ENCODE data around the gene KSR1.
"Not testable (repeated sequence)": the region's sequence is repeated elsewhere in the genome, so short reads cannot be mapped to it uniquely, and the experiment has no call there.

Gene KSR1

DNA sequence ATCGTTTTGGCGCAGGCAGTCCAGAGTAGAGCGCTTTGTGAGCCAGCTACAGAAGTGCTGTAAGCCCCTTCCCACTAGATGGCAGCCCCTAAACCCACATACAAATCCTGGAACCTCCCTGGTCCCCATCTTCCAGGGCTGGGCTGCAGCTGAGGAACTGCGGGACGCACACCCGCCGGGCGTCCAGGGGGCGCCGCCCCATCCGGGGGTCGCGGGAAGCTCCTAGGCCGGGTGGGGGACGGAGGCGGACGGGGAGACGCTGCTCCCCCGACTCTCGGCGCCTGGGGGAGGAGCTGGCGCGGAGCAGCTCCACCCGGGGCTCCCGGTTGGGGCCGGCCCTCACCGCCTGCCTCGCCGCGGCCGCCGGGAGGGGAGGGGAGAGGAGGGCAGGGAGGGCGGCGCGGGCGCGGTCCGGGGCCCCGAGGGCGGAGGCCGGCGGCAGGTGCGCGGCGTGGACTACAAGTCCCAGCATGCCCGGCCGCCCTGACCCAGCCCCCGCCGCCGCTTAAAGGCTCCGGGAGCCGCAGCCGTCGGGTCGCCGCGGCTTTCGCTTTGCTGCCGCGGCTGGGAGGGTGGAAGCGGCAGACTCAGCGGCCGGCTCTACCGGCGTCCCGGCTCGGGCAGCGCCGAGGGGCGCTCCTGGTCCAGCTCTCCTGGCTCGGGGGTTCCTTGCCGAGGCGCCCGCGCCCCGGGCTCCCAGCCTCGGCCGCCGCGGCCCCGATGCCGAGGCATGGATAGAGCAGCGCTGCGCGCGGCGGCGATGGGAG lies at the start of gene KSR1:
Gene KSR1 (plus strand): TSS at position 535 of the 767 bp plus-strand sequence. CDS start 196 bp downstream, at position 731.
- H3K27ac Mint-ChIP-seq = peak within 1 kb of the TSS; percentile 91
- H3K27me3 Mint-ChIP-seq = no peaks in the 10 kb centered on the region
- peaks cover 54% of the 10 kb centered on the region for H3K4me1 Mint-ChIP-seq (ENCODE audit: low read depth)
- peak within 1 kb of the TSS; percentile 95 for H3K4me3 Mint-ChIP-seq
- no peaks in the 10 kb centered on the region for H3K9me3 Mint-ChIP-seq
- peaks cover 27% of the 10 kb centered on the region for H3K36me3 Mint-ChIP-seq (ENCODE audit: low read depth)
- DNase-seq = peak; percentile 88

DNA sequence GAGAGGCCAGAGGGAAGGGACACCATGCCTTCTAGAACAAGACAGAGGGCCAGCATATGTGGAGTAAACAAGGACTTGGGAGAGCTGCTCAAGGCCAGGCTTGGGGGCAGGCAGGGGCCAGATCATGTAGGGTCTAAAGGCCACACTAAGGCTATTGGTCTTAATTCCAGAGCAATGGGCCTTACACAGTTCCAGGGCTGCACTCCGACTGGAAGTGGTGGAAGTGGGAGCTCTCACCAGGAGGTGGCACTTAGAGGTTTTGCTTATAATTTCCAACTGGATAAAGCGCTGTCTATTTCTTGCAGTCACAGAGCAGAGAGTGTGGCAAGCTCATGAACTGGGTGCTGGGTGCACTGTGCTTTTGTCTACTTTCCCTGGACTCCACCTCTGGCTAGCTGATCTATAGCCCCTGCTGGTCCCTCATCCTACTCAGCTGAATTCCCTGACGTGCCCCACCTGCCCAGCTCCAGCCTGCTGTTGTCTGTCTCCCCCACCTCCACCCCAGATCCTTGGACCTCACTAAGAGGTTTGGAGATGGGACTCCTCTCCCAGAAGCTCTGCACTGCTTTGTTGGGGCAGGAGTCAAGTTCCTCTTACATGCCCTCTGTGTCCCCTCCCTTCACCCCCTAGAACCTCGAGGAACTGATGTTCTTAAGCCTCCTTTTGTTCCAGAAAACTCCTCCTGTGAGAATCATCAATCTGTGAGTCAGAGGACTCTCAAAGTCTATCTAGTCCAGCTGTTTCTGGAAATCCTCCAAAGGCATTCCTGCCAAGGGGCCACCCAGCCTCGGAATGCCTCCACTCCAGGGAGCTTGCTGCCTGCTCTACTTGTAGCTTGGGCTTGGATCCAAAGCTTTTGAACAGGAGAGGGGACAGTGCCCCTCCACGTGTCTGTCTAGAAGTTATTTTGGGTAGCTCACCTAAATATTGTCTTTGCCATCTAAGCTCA lies 48.1 kb upstream of the KSR1 start:
- Mint-ChIP-seq H3K4me3 (no peak overlapping the region), H3K4me1 (ENCODE audit: low read depth) (no peaks in the 10 kb centered on the region), H3K36me3 (ENCODE audit: low read depth) (no peaks in the 10 kb centered on the region), H3K27ac (no peak overlapping the region), H3K9me3 (no peaks in the 10 kb centered on the region), H3K27me3 (peaks cover 9% of the 10 kb centered on the region)
- DNase-seq = no peak

DNA sequence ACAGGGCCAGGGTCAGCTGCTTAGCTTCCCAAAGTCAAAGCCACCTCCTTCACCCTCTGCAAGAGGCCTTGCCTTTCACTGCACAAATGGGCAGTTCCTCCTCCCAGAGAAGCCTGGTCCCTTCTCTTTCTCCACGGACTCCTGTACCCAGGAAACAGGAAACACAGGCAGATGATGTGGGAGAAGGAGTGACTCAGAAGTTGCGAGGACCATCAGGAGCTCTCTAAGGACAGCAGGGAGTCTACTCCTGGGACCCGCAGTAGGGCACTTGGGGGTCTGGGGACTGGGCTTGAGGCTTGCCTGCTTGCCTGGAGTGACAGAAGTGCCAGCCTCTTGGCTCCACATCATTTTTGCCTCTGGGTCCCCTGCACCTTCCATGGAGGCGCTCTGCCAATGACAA lies 47.4 kb upstream of the KSR1 start:
- Mint-ChIP-seq H3K36me3 (ENCODE audit: low read depth) (no peaks in the 10 kb centered on the region), H3K4me3 (no peak overlapping the region), H3K9me3 (no peaks in the 10 kb centered on the region), H3K27ac (no peak overlapping the region), H3K4me1 (ENCODE audit: low read depth) (no peaks in the 10 kb centered on the region), H3K27me3 (peaks cover 9% of the 10 kb centered on the region)
- no peak for DNase-seq

DNA sequence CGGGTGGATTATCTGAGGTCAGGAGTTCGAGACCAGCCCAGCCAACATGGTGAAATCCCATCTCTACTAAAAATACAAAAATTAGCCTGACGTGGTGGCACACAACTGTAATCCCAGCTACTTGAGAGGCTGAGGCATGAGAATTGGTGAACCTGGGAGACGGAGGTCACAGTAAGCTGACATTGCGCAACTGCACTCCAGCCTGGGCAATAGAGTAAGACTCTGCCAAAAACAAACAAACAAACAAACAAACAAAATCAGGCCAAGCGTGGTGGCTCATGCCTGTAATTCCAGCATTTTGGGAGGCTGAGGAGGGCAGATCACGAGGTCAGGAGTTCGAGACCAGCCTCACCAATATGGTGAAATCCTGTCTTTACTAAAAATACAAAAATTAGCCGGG lies 44.1 kb upstream of the KSR1 start:
- not testable (repeated sequence) for H3K4me1 Mint-ChIP-seq (ENCODE audit: low read depth); H3K36me3 Mint-ChIP-seq (ENCODE audit: low read depth); H3K27me3 Mint-ChIP-seq; DNase-seq; H3K4me3 Mint-ChIP-seq; H3K27ac Mint-ChIP-seq; H3K9me3 Mint-ChIP-seq

DNA sequence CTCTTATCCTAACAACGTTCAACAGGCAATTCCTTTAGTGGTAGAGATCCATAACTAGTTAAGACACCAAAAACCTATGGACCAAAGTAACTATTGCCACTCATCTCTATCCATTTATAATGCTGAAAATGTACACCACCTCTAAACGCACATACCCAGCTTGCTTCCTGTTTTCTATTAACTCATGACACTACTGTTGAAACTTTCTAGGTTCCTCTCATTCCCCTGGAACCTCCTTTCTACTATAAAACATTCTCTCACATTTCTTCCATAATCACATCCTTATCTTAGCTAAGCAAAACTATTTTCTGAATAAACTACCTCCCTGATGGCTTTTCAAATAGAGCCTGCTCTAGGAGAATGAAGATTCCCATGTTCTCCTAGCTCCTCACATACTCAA lies 42.9 kb upstream of the KSR1 start:
- no peak overlapping the region for H3K27ac Mint-ChIP-seq
- H3K27me3 Mint-ChIP-seq = peaks cover 6% of the 10 kb centered on the region
- no peaks in the 10 kb centered on the region for H3K36me3 Mint-ChIP-seq (ENCODE audit: low read depth)
- H3K4me1 Mint-ChIP-seq (ENCODE audit: low read depth) = no peaks in the 10 kb centered on the region
- no peak overlapping the region for H3K4me3 Mint-ChIP-seq
- H3K9me3 Mint-ChIP-seq = no peaks in the 10 kb centered on the region
- DNase-seq = no peak

DNA sequence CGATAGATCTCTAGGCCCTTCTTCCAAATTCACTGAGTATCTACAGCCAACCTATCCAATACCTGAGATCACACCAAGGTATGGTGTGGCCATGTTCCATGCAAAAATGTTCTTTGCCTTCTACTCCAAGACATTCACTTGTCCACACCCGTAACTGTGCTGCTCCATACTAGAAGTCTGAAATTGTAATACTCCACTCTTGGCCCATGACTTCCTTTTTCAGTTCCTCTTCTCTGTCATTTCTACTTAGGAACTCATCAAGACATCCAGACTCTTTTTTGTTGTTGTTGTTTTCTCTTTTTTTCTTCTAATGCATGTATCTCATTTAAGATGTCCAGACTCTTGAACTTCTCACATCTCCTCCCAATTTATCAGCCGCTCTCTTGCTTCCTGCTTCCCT lies 42.5 kb upstream of the KSR1 start:
- H3K36me3 Mint-ChIP-seq (ENCODE audit: low read depth) = no peaks in the 10 kb centered on the region
- H3K4me3 Mint-ChIP-seq = no peak overlapping the region
- H3K27me3 Mint-ChIP-seq = peaks cover 4% of the 10 kb centered on the region
- no peaks in the 10 kb centered on the region for H3K4me1 Mint-ChIP-seq (ENCODE audit: low read depth)
- no peaks in the 10 kb centered on the region for H3K9me3 Mint-ChIP-seq
- no peak for DNase-seq
- no peak overlapping the region for H3K27ac Mint-ChIP-seq

DNA sequence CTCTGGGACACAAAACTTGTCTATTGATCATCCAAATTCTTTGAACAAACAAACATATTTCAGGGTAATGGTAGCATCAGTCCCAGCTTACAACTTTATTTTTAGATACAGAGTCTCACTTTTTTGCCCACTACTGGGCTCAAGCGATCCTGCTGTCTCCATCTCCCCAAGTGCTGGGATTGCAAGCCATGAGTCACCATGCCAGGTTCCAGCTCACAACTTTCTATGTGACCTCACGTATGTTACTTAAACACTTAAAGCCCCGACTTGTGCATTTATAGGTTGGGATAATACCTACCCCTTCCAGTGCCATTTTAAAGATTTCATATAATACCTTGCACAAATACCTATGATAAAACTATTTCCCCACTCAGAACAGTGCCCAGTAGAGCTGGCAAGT lies 42.0 kb upstream of the KSR1 start:
- H3K9me3 Mint-ChIP-seq = no peaks in the 10 kb centered on the region
- no peaks in the 10 kb centered on the region for H3K4me1 Mint-ChIP-seq (ENCODE audit: low read depth)
- H3K4me3 Mint-ChIP-seq = no peak overlapping the region
- H3K27me3 Mint-ChIP-seq = peaks cover 2% of the 10 kb centered on the region
- no peaks in the 10 kb centered on the region for H3K36me3 Mint-ChIP-seq (ENCODE audit: low read depth)
- DNase-seq = no peak
- no peak overlapping the region for H3K27ac Mint-ChIP-seq

DNA sequence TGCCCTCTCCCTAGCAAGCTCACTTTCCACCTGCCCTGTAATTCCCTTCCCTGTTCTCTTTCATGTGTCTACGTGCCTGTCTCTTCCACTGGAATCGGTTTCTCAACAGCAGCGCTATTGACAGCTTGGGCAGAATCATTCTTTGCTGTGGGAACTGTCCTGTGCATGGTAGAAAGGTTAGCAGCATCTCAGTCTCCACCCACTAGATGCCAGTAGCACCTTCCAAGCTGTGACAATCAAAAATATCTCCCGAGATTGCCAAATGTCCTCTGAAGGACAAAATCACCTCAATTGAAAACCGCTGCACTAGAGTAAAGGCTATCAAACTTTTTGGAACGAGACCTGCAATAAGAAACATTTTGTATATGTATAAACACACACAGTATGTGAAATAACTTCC lies 41.6 kb upstream of the KSR1 start:
- H3K4me1 Mint-ChIP-seq (ENCODE audit: low read depth) = no peaks in the 10 kb centered on the region
- H3K9me3 Mint-ChIP-seq = no peaks in the 10 kb centered on the region
- H3K27ac Mint-ChIP-seq = no peak overlapping the region
- H3K36me3 Mint-ChIP-seq (ENCODE audit: low read depth) = no peaks in the 10 kb centered on the region
- no peak for DNase-seq
- H3K4me3 Mint-ChIP-seq = no peak overlapping the region
- no peaks in the 10 kb centered on the region for H3K27me3 Mint-ChIP-seq

DNA sequence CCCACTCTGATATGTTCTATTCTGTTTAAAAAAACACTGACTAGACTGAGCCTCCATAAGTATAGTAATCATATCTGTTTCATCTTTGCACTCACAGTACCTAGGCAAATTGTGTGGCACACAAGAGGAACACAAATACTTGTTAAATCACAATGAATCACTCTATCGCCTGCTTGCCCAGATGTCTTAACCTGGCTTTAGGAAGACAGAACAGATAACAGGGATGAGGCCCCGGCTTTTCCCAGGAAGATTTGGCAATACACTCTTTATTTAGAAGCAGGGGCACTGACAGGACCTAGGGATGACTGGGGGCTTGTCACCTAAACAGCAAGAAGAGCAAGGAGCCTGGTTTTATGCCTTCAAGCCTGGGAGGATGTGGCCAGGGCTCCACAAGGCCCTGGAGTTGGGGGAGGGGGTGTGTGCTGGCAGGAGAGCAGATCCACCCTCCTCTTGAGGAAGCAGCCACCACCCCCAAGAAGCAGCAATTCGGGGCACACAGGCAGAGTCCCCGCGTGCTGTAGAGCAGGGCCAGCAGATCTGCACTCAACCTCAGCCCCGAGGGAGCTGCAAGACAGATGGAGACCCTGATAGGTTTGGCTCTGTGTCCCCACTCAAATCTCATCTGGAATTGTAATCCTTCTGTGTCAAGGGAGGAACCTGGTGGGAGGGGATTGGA lies 41.0 kb upstream of the KSR1 start:
- no peak for DNase-seq
- no peak overlapping the region for H3K27ac Mint-ChIP-seq
- no peaks in the 10 kb centered on the region for H3K36me3 Mint-ChIP-seq (ENCODE audit: low read depth)
- H3K4me1 Mint-ChIP-seq (ENCODE audit: low read depth) = no peaks in the 10 kb centered on the region
- H3K9me3 Mint-ChIP-seq = no peaks in the 10 kb centered on the region
- no peaks in the 10 kb centered on the region for H3K27me3 Mint-ChIP-seq
- H3K4me3 Mint-ChIP-seq = no peak overlapping the region

DNA sequence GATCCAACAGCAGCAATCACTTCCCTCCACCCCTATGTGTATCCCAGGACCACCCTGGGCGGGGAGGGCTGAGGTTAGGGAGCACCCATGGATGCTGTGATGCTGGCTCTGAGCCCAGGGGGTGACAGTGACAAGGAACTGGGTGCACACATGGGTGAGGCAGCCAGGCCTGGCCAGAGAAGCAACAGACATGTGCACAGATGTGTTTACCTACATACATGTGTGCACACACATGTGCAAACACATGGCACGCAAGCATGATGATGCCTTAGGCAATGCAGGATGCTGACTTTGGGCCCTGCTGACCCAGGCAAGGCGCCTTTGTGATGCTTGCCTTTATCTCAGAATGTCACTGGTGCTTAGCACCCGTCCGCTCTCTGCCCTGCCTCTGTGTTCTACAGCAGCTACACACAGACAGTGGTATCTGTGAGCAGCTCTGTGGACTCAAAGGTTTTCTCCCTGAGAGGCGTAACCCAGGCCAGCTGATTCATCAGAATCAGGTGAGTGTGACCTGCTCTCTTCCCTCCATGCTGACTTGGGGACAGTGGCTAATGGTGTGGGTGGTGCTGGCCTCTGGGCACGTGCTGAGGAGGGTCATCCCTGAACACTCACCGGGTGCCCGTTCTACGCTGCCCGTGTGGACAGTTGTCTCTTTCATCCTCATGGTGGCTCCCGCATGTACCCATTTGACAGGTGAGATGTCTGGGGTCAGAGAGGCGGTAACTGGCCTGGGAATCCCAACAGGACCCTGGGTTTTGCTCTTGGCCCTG lies 38.5 kb upstream of the KSR1 start:
- H3K9me3 Mint-ChIP-seq = no peaks in the 10 kb centered on the region
- no peak overlapping the region for H3K27ac Mint-ChIP-seq
- no peaks in the 10 kb centered on the region for H3K36me3 Mint-ChIP-seq (ENCODE audit: low read depth)
- no peaks in the 10 kb centered on the region for H3K27me3 Mint-ChIP-seq
- H3K4me3 Mint-ChIP-seq = no peak overlapping the region
- H3K4me1 Mint-ChIP-seq (ENCODE audit: low read depth) = no peaks in the 10 kb centered on the region
- DNase-seq = no peak

DNA sequence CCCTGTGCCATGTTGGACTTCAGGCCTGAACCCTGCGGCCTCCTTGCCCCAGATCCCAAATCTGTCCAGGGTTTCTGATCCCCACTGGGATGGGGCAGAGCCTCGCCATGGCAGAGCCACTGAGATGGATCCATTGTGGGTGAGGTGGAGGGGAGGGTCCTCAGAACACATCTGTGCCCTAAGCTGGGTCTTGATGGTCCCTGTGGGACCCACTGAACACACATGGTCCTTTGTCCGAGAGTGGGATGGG lies 38.0 kb upstream of the KSR1 start:
- Mint-ChIP-seq H3K4me1 (ENCODE audit: low read depth) (no peaks in the 10 kb centered on the region), H3K9me3 (no peaks in the 10 kb centered on the region)

DNA sequence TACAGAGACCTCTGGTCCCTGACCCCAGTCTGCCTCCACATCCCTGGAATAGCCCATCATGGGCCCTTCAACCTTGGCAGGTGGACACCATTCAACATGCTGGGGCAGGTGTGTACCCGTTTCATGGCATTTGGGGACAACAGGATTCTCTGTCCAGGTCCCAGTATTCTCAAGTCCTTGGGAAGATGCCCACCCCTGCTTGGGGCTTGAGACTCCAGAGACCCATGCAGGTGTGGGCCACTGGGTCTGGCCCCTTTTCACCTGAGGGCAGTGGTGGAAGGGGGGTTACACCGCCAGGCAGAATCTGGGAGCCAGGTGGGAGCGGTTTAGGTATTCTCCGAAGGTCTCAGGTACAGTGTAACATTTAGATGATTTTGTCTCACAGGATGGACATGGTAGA lies 37.1 kb upstream of the KSR1 start:
- H3K27ac Mint-ChIP-seq = peak overlapping the region; percentile 1

More for the DNA sequence above, 38.0 kb upstream of the KSR1 start:
- no peaks in the 10 kb centered on the region for H3K27me3 Mint-ChIP-seq
- H3K4me3 Mint-ChIP-seq = no peak overlapping the region
- no peaks in the 10 kb centered on the region for H3K36me3 Mint-ChIP-seq (ENCODE audit: low read depth)
- no peak overlapping the region for H3K27ac Mint-ChIP-seq
- DNase-seq = no peak

DNA sequence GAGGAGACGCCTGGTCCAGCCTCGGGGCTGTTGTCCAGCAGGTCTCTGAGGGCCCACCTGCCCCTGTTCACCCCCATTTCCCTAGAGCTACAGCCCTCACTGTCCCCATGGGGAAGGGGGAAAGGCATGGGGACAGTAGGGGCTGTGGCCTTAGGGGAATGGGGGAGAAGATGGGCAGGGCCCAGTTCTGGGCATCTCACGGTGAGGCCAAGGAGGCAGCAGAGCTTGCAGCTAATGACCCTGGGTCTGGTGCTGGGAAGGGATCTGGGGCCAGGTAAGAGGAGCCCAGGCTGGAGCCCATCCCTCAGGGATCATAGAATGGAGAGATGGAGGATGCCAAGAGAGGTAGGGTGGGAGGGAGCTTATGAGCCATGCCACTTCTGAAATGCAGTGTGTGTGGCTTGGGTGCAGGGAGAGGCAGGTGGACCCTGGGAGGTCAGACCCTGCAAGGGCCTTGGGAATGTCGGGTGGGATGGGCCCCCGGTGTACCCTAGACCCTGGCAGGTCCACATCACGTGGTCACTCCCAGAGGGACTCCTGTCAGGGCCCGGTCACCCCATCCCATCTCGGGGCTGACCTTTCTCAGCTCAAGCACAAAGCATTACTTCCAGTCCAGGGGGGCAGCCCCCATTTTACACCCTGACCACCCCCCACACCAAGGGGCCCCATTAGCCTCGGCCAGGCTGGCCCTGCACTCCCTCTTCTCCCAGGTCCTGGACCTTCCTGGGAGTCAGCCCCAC lies 35.9 kb upstream of the KSR1 start:
- H3K4me3 Mint-ChIP-seq = no peak overlapping the region
- H3K36me3 Mint-ChIP-seq (ENCODE audit: low read depth) = no peaks in the 10 kb centered on the region

More for the DNA sequence above, 37.1 kb upstream of the KSR1 start:
- Mint-ChIP-seq H3K9me3 (no peaks in the 10 kb centered on the region), H3K36me3 (ENCODE audit: low read depth) (no peaks in the 10 kb centered on the region), H3K4me3 (no peak overlapping the region), H3K4me1 (ENCODE audit: low read depth) (no peaks in the 10 kb centered on the region), H3K27me3 (no peaks in the 10 kb centered on the region)
- no peak for DNase-seq

DNA sequence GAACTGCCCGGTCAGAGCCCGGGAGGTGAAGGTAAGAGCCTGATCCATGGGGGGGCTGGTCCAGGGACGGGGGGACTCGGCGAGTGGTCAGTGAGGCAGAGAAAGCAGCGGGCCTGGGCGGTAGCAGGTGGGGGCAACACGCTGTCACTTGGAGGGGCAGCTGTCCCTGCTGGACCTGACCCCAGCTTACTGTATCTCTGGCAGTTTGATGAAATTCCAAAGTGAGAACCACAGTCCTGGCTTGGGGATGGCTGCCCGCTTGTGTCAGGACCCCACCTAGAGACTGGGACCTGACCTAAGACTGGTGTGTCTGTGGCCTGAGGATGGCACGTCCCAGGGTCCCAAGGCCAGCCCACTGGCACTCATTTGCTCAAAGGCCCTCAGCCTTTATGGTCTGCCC lies 35.1 kb upstream of the KSR1 start:
- no peaks in the 10 kb centered on the region for H3K27me3 Mint-ChIP-seq
- no peaks in the 10 kb centered on the region for H3K36me3 Mint-ChIP-seq (ENCODE audit: low read depth)
- no peaks in the 10 kb centered on the region for H3K4me1 Mint-ChIP-seq (ENCODE audit: low read depth)
- no peaks in the 10 kb centered on the region for H3K9me3 Mint-ChIP-seq
- no peak overlapping the region for H3K27ac Mint-ChIP-seq
- no peak for DNase-seq
- H3K4me3 Mint-ChIP-seq = no peak overlapping the region

More for the DNA sequence above, 35.9 kb upstream of the KSR1 start:
- H3K27ac Mint-ChIP-seq = no peak overlapping the region
- H3K27me3 Mint-ChIP-seq = no peaks in the 10 kb centered on the region
- H3K4me1 Mint-ChIP-seq (ENCODE audit: low read depth) = no peaks in the 10 kb centered on the region
- DNase-seq = no peak
- no peaks in the 10 kb centered on the region for H3K9me3 Mint-ChIP-seq
